H1 (cell line): ENCODE results near the gene ZNF20. TPM values are rescaled to one million over a fixed set of nuclear protein-coding genes. Genes with fewer than 3 reads are reported as not detected.

ENCODE experiments used
- ATF2 ChIP-seq: IDR thresholded peaks from 2 replicates; pipeline ENCODE4 v1.6.1; 2012; ENCODE audit warnings: low read length, inconsistent platforms
- BACH1 ChIP-seq: IDR thresholded peaks from 2 replicates; pipeline ENCODE4 v1.6.1; 2012; ENCODE audit warnings: low read length, improper control_type of control experiment
- CBX5 ChIP-seq: fragments of 300-800, 300-1000 bp; sonication (generic); IDR thresholded peaks from 2 replicates; pipeline ENCODE4 v1.7.1; 2016; ENCODE audit warnings: antibody characterized with exemption, low read length, low read depth
- CEBPB ChIP-seq: IDR thresholded peaks from 2 replicates; pipeline ENCODE4 v1.6.1; 2012; ENCODE audit warnings: low read depth, low read length
- CHD2 ChIP-seq: IDR thresholded peaks from 2 replicates; pipeline ENCODE4 v1.6.1; 2012; ENCODE audit warnings: low read length, improper control_type of control experiment
- CTCF ChIP-seq, 3 experiments: IDR thresholded peaks; 1 replicate in 2 of 3; 2 replicates in 1 of 3; pipeline versions ENCODE4 v1.5.1 to v1.6.1; 2011; ENCODE audit warnings: low read length in 3 of 3, mild to moderate bottlenecking in 3 of 3, inconsistent platforms in 2 of 3, low read depth in 1 of 3, moderate library complexity in 1 of 3; ENCODE audit not compliant: insufficient read depth in 1 of 3; ENCODE audit errors: control extremely low read depth in 1 of 3
- EGR1 ChIP-seq: IDR thresholded peaks from 2 replicates; pipeline ENCODE4 v1.6.1; 2011; ENCODE audit warnings: low read depth, low read length, borderline replicate concordance
- EP300 ChIP-seq, 2 experiments: IDR thresholded peaks; 1 replicate in 1 of 2; 2 replicates in 1 of 2; pipeline ENCODE4 v1.6.1; 2011 to 2012; ENCODE audit warnings: low read depth in 2 of 2, low read length in 2 of 2, mild to moderate bottlenecking in 2 of 2, borderline replicate concordance in 1 of 2, inconsistent platforms in 1 of 2, moderate library complexity in 1 of 2
- HDAC2 ChIP-seq, 2 experiments: fragments of 300-600 bp in 1 of 2; sonication (generic) in 1 of 2; IDR thresholded peaks; 2 replicates each; pipeline ENCODE4 v1.6.1; 2011 to 2012; ENCODE audit warnings: low read depth in 2 of 2, low read length in 2 of 2, mild to moderate bottlenecking in 2 of 2, moderate library complexity in 2 of 2, borderline replicate concordance in 1 of 2, inconsistent platforms in 1 of 2
- KDM4A ChIP-seq: IDR thresholded peaks from one replicate; pipeline ENCODE4 v1.7.1; 2012; ENCODE audit warnings: low read depth, mild to moderate bottlenecking, moderate library complexity, low read length, inconsistent platforms; ENCODE audit not compliant: severe bottlenecking
- RAD21 ChIP-seq, 2 experiments: IDR thresholded peaks in 1 of 2; conservative IDR thresholded peaks in 1 of 2; 2 replicates each; pipeline ENCODE4 v1.6.1; 2011; ENCODE audit warnings: low read depth in 2 of 2, low read length in 2 of 2, improper control_type of control experiment in 1 of 2, inconsistent platforms in 1 of 2, mild to moderate bottlenecking in 1 of 2, moderate library complexity in 1 of 2
- RBBP5 ChIP-seq: IDR thresholded peaks from 2 replicates; pipeline ENCODE4 v1.7.1; 2012; ENCODE audit warnings: low read depth, mild to moderate bottlenecking, inconsistent platforms, low read length, moderate library complexity, borderline replicate concordance
- SAP30 ChIP-seq: fragments of 300-600 bp; sonication (generic); IDR thresholded peaks from 2 replicates; pipeline ENCODE4 v1.7.1; 2012; ENCODE audit warnings: low read length, moderate library complexity, mild to moderate bottlenecking, inconsistent platforms; ENCODE audit not compliant: insufficient read depth, insufficient replicate concordance
- SP1 ChIP-seq: IDR thresholded peaks from 2 replicates; pipeline ENCODE4 v1.6.1; 2011; ENCODE audit warnings: low read depth, low read length
- TAF7 ChIP-seq: optimal IDR thresholded peaks from 2 replicates; pipeline ENCODE3; 2011; ENCODE audit warnings: low read depth, mild to moderate bottlenecking, inconsistent platforms, low read length, moderate library complexity, borderline replicate concordance
- TEAD4 ChIP-seq: IDR thresholded peaks from 2 replicates; pipeline ENCODE4 v1.6.1; 2012; ENCODE audit warnings: low read depth, low read length, inconsistent platforms, mixed read lengths
- USF2 ChIP-seq: IDR thresholded peaks from 2 replicates; pipeline ENCODE4 v1.6.1; 2011; ENCODE audit warnings: low read length, improper control_type of control experiment
- polyA plus RNA-seq, 7 experiments: library from polyadenylated mRNA; depleted of rRNA in 3 of 7; stranded (reverse) in 5 of 7; unstranded in 2 of 7; fragments of >200 nt in 5 of 7; fragments of 200-250 nt in 2 of 7; gene quantifications; 1 replicate in 5 of 7; 2 replicates in 1 of 7; 4 replicates in 1 of 7; pipeline versions ENCODE4 v1.2.1 to v1.2.3, GENCODE V29; 2011 to 2013; ENCODE audit warnings: missing spikeins in 2 of 7, mixed read lengths in 2 of 7
- total RNA-seq: library from RNA; stranded (reverse); fragmentation: NEBNext Ultra II Directional; extraction: Animal tissue kit (Norgen Biotek cat#: 25700); gene quantifications from 2 replicates; pipeline ENCODE4 v1.2.1, GENCODE V29; 2021

ZNF20 gene
- total and polyA plus RNA-seq, 2 of the 8 experiments (the other 6 are each of a cell fraction or from before 2014, with no cell fraction given) = 1.6 to 9.0 TPM

- no peak for TF ChIP-seq HDAC2 (IDR thresholded peaks at IDR 0.05; ENCODE audit: borderline replicate concordance in 1 of 2, low read depth in 2 of 2, low read length in 2 of 2)
- peak; percentile 18; the same call in 1 of the 2 replicates for TF ChIP-seq CHD2
- TF ChIP-seq TAF7 = peak; percentile 81
- TF ChIP-seq RBBP5 = no peak
- TF ChIP-seq SP1 = peak; percentile 79; the same call in 1 of the 2 replicates
- TF ChIP-seq CTCF (IDR thresholded peaks at IDR 0.05; ENCODE audit: control extremely low read depth in 1 of 3, insufficient read depth in 1 of 3, low read depth in 1 of 3, low read length in 3 of 3) = no peak
- no peak for TF ChIP-seq CEBPB
- no peak for TF ChIP-seq EGR1
- no peak for TF ChIP-seq TEAD4
- TF ChIP-seq BACH1 = no peak
- TF ChIP-seq USF2 = no peak
- no peak for TF ChIP-seq CBX5
- no peak for TF ChIP-seq EP300 (IDR thresholded peaks at IDR 0.05; ENCODE audit: borderline replicate concordance in 1 of 2, low read depth in 2 of 2, low read length in 2 of 2)
- TF ChIP-seq ATF2 = no peak
- no peak for TF ChIP-seq SAP30
- no peak for TF ChIP-seq RAD21 (IDR thresholded peaks at IDR 0.05 in 1 of 2, conservative IDR thresholded peaks at IDR 0.05 in 1 of 2; ENCODE audit: low read depth in 2 of 2, low read length in 2 of 2)
- TF ChIP-seq KDM4A = peak; percentile 24
These were observed 47.9 kb downstream of the ZNF20 start (continued) for GRCh38 chr19:12092065-12092867.
